Thymus (tissue), 14 donors: Measurements from ENCODE around the gene PKNOX1. TPM values are rescaled to one million over a fixed set of nuclear protein-coding genes. Genes with fewer than 3 reads are reported as not detected.
"Not testable (repeated sequence)": the region's sequence is repeated elsewhere in the genome, so short reads cannot be mapped to it uniquely, and the experiment has no call there.

Experiments
- DNase-seq, 9 donors: peaks; one replicate each; pipeline ENCODE4 v3.0.0-alpha.2; 2013; ENCODE audit warnings: low spot score in 9 of 9, low read depth in 6 of 9, missing footprints in 1 of 9
- H3K27ac ChIP-seq, 2 donors: one replicate each; pipeline ENCODE4 v1.5.1; 2013; ENCODE audit warnings: control low read depth in 1 of 2, low read depth in 1 of 2, low read length in 1 of 2, mild to moderate bottlenecking in 1 of 2, moderate library complexity in 1 of 2
- H3K27me3 ChIP-seq, 2 donors: one replicate each; pipeline ENCODE4 v1.5.1; 2013; ENCODE audit warnings: low read length in 1 of 2; ENCODE audit not compliant: control insufficient read depth in 2 of 2, insufficient read depth in 1 of 2
- H3K36me3 ChIP-seq, 2 donors: one replicate each; pipeline ENCODE4 v1.5.1; 2013; ENCODE audit warnings: low read length in 1 of 2, mild to moderate bottlenecking in 1 of 2, moderate library complexity in 1 of 2; ENCODE audit not compliant: control insufficient read depth in 2 of 2, insufficient read depth in 2 of 2
- H3K4me1 ChIP-seq, 2 donors: one replicate each; pipeline ENCODE4 v1.5.1; 2013; ENCODE audit warnings: low read length in 2 of 2; ENCODE audit not compliant: control insufficient read depth in 2 of 2, insufficient read depth in 2 of 2
- H3K4me3 ChIP-seq, 2 donors: one replicate each; pipeline ENCODE4 v1.5.1; 2013; ENCODE audit warnings: low read length in 2 of 2, control low read depth in 1 of 2, mild to moderate bottlenecking in 1 of 2
- H3K9me3 ChIP-seq, 2 donors: one replicate each; pipeline ENCODE4 v1.5.1; 2013; ENCODE audit warnings: low read length in 1 of 2, mild to moderate bottlenecking in 1 of 2; ENCODE audit not compliant: control insufficient read depth in 2 of 2, insufficient read depth in 1 of 2
- WGBS: extraction: QIAGEN DNeasy Blood & Tissue Kit; methylation state at CpG from one replicate; pipeline ENCODE4 v1.1.7; 2013; 5-methylcytosine and 5-hydroxymethylcytosine counted together
- long read RNA-seq, 10 donors: transcript quantifications; one replicate each; lab custom pipeline, GENCODE V29; 2026
- polyA plus RNA-seq: library from polyadenylated mRNA; stranded (reverse); fragments of 200-250 nt; gene quantifications from one replicate; pipeline ENCODE4 v1.2.3, GENCODE V29; 2013
- total RNA-seq: library from RNA; stranded (reverse); fragments of 120-200 nt; gene quantifications from one replicate; pipeline ENCODE4 v1.2.4, GENCODE V29; 2013
- donor health status: healthy.

The PKNOX1 gene
- total RNA-seq (10.8 TPM), polyA plus RNA-seq (13.4 TPM)
- long read RNA-seq, donor 1 = 0 reads
- long read RNA-seq, donor 2, full-length matches to known transcripts = 6 of 429 reads
- long read RNA-seq, donor 2, partial matches to known transcripts = 88 of 429 reads
- long read RNA-seq, donor 2, other reads (novel, unspliced or antisense) = 335 of 429 reads
- long read RNA-seq, donor 3, full-length matches to known transcripts = 2 of 2 reads
- long read RNA-seq, donor 3, partial matches to known transcripts = 0 of 2 reads
- long read RNA-seq, donor 3, other reads (novel, unspliced or antisense) = 0 of 2 reads
- long read RNA-seq, donor 4, full-length matches to known transcripts = 1 of 1 reads
- long read RNA-seq, donor 4, partial matches to known transcripts = 0 of 1 reads
- long read RNA-seq, donor 4, other reads (novel, unspliced or antisense) = 0 of 1 reads
- long read RNA-seq, donor 5, full-length matches to known transcripts = 7 of 299 reads
- long read RNA-seq, donor 5, partial matches to known transcripts = 203 of 299 reads
- long read RNA-seq, donor 5, other reads (novel, unspliced or antisense) = 89 of 299 reads
- long read RNA-seq, donor 6, partial matches to known transcripts = 0 of 2 reads
- long read RNA-seq, donor 6, other reads (novel, unspliced or antisense) = 0 of 2 reads
- long read RNA-seq, donor 7, full-length matches to known transcripts = 4 of 210 reads
- long read RNA-seq, donor 7, partial matches to known transcripts = 46 of 210 reads
- long read RNA-seq, donor 7, other reads (novel, unspliced or antisense) = 160 of 210 reads
- long read RNA-seq, donor 8, full-length matches to known transcripts = 2 of 2 reads
- long read RNA-seq, donor 8, partial matches to known transcripts = 0 of 2 reads
- long read RNA-seq, donor 8, other reads (novel, unspliced or antisense) = 0 of 2 reads
- long read RNA-seq, donor 9, partial matches to known transcripts = 45 of 173 reads
- long read RNA-seq, donor 9, other reads (novel, unspliced or antisense) = 128 of 173 reads
- long read RNA-seq, donor 10, full-length matches to known transcripts = 2 of 2 reads
- long read RNA-seq, donor 10, partial matches to known transcripts = 0 of 2 reads
- long read RNA-seq, donor 10, other reads (novel, unspliced or antisense) = 0 of 2 reads

GRCh38 chr21:42973991-42974831, at the start of gene PKNOX1:
PKNOX1 (plus strand) TSS chr21:42974562; CDS start chr21:43004382, 29,820 bp downstream.
- peaks cover 0 to 12% of the 10 kb centered on the region in 2 donors for H3K36me3 ChIP-seq
- no peaks in the 10 kb centered on the region for H3K9me3 ChIP-seq
- H3K27ac ChIP-seq = peak within 1 kb of the TSS; percentile 94 to 99
- H3K27me3 ChIP-seq = no peaks in the 10 kb centered on the region
- WGBS = under 1% methylated on average over 105 of the region's 106 CpGs
- peak; percentile 94 to 99 (median 98) for DNase-seq
- H3K4me1 ChIP-seq = peaks cover 9 to 20% of the 10 kb centered on the region in 2 donors
- H3K4me3 ChIP-seq = peak within 1 kb of the TSS; percentile 88 to 94

GRCh38 chr21:42925114-42925926, 49.0 kb upstream of the PKNOX1 start, which contains the start of gene ERVH48-1:
ERVH48-1 (minus strand) TSS chr21:42925630; CDS start chr21:42919006, 6,624 bp downstream.
- 81% methylated on average over 29 of the region's 29 CpGs for WGBS
- H3K27me3 ChIP-seq = no peaks in the 10 kb centered on the region
- H3K4me3 ChIP-seq = peak within 1 kb of the TSS in 1 of 2 donors; percentile 22
- DNase-seq = peak; percentile 20 to 83 (median 48)
- H3K4me1 ChIP-seq = peaks cover 14 to 30% of the 10 kb centered on the region in 2 donors
- no peaks in the 10 kb centered on the region for H3K9me3 ChIP-seq
- H3K27ac ChIP-seq = peak within 1 kb of the TSS; percentile 64 to 76
- H3K36me3 ChIP-seq = no peaks in the 10 kb centered on the region

GRCh38 chr21:42927474-42928200, 46.7 kb upstream of the PKNOX1 start:
- peaks cover 14 to 30% of the 10 kb centered on the region in 2 donors for H3K4me1 ChIP-seq
- not testable (repeated sequence) for DNase-seq, H3K27ac ChIP-seq, H3K36me3 ChIP-seq, H3K9me3 ChIP-seq, H3K4me3 ChIP-seq, H3K27me3 ChIP-seq
- WGBS = 98% methylated on average over 23 of the region's 23 CpGs

- WGBS = 90% methylated on average over 3 of the region's 3 CpGs
- Histone ChIP-seq H3K4me1 (peaks cover 7 to 11% of the 10 kb centered on the region in 2 donors), H3K27me3 (no peaks in the 10 kb centered on the region), H3K4me3 (no peak overlapping the region), H3K36me3 (no peaks in the 10 kb centered on the region), H3K27ac (no peak overlapping the region), H3K9me3 (no peaks in the 10 kb centered on the region)
- no peak for DNase-seq
These were observed 44.4 kb upstream of the PKNOX1 start for GRCh38 chr21:42929969-42930368.

- Histone ChIP-seq H3K4me3 (no peak overlapping the region), H3K9me3 (no peaks in the 10 kb centered on the region), H3K27ac (no peak overlapping the region), H3K36me3 (no peaks in the 10 kb centered on the region), H3K4me1 (no peaks in the 10 kb centered on the region), H3K27me3 (no peaks in the 10 kb centered on the region)
- no peak for DNase-seq
- 91% methylated on average over 13 of the region's 13 CpGs for WGBS
These were observed 42.7 kb upstream of the PKNOX1 start for GRCh38 chr21:42931560-42932235.

- DNase-seq, H3K27me3 ChIP-seq, H3K36me3 ChIP-seq, H3K27ac ChIP-seq, H3K9me3 ChIP-seq, H3K4me3 ChIP-seq, H3K4me1 ChIP-seq: not testable (repeated sequence)
- WGBS = 94% methylated on average over 16 of the region's 16 CpGs
These were observed 41.8 kb upstream of the PKNOX1 start for GRCh38 chr21:42932378-42933136.
